Measurements from ENCODE around the gene BAG1. TPM values are rescaled to one million over a fixed set of nuclear protein-coding genes. Genes with fewer than 3 reads are reported as not detected.

BAG1 gene
- total RNA-seq, 1 experiment from 2014 or later, result 51.2 TPM

- Mint-ChIP-seq H3K9me3 (ENCODE audit: unreplicated experiment) (no peaks in the 10 kb centered on the region), H3K4me1 (ENCODE audit: low read depth, unreplicated experiment) (peaks cover 9% of the 10 kb centered on the region), H3K27me3 (ENCODE audit: insufficient read depth, unreplicated experiment) (peaks cover 4% of the 10 kb centered on the region), H3K27ac (ENCODE audit: unreplicated experiment) (no peak overlapping the region), H3K36me3 (ENCODE audit: insufficient read depth, unreplicated experiment) (peaks cover 10% of the 10 kb centered on the region), H3K4me3 (ENCODE audit: unreplicated experiment) (no peak overlapping the region)
- Histone ChIP-seq H3K9me3 (no peaks in the 10 kb centered on the region), H3K36me3 (ENCODE audit: control insufficient read depth, insufficient read depth, low read length) (no peaks in the 10 kb centered on the region), H3K27me3 (replicated peaks; ENCODE audit: control insufficient read depth, insufficient read depth, low read length) (no peaks in the 10 kb centered on the region), H3K4me1 (peaks cover 14% of the 10 kb centered on the region), H3K4me3 (ENCODE audit: low read depth, low read length) (no peak overlapping the region)
- TF ChIP-seq CTCF (IDR thresholded peaks at IDR 0.05; ENCODE audit: insufficient read depth in 1 of 2, low read depth in 1 of 2, low read length in 1 of 2, severe bottlenecking in 1 of 2, unreplicated experiment in 1 of 2), result no peak
- ChIA-PET POLR2A (no interaction called here), CTCF (no interaction called here)
- no TSS peak for BruUV-seq (replicated peaks)
- intact Hi-C loops (cut with micrococcal nuclease; ENCODE audit: unreplicated experiment), result no loop called here
- DNase-seq, result no peak
Observed at GRCh38 chr9:33233626-33234342, 30.7 kb downstream of the BAG1 start.

GRCh38 chr9:33232815-33233214 lies 31.7 kb downstream of the BAG1 start:
- Histone ChIP-seq H3K9me3 (no peaks in the 10 kb centered on the region), H3K36me3 (ENCODE audit: control insufficient read depth, insufficient read depth, low read length) (no peaks in the 10 kb centered on the region), H3K4me3 (ENCODE audit: low read depth, low read length) (no peak overlapping the region), H3K4me1 (peaks cover 14% of the 10 kb centered on the region), H3K27me3 (replicated peaks; ENCODE audit: control insufficient read depth, insufficient read depth, low read length) (no peaks in the 10 kb centered on the region)
- Mint-ChIP-seq H3K36me3 (ENCODE audit: insufficient read depth, unreplicated experiment) (peaks cover 10% of the 10 kb centered on the region), H3K4me3 (ENCODE audit: unreplicated experiment) (no peak overlapping the region), H3K9me3 (ENCODE audit: unreplicated experiment) (no peaks in the 10 kb centered on the region), H3K27me3 (ENCODE audit: insufficient read depth, unreplicated experiment) (peaks cover 4% of the 10 kb centered on the region), H3K27ac (ENCODE audit: unreplicated experiment) (no peak overlapping the region), H3K4me1 (ENCODE audit: low read depth, unreplicated experiment) (peaks cover 9% of the 10 kb centered on the region)
- intact Hi-C loops (cut with micrococcal nuclease; ENCODE audit: unreplicated experiment), result no loop called here
- no peak for TF ChIP-seq CTCF (IDR thresholded peaks at IDR 0.05; ENCODE audit: insufficient read depth in 1 of 2, low read depth in 1 of 2, low read length in 1 of 2, severe bottlenecking in 1 of 2, unreplicated experiment in 1 of 2)
- no TSS peak for BruUV-seq (replicated peaks)
- DNase-seq, result no peak
- ChIA-PET CTCF (no interaction called here), POLR2A (no interaction called here)

GRCh38 chr9:33231623-33231942 lies 32.9 kb downstream of the BAG1 start:
- TF ChIP-seq CTCF (IDR thresholded peaks at IDR 0.05; ENCODE audit: insufficient read depth in 1 of 2, low read depth in 1 of 2, low read length in 1 of 2, severe bottlenecking in 1 of 2, unreplicated experiment in 1 of 2), result no peak
- peak overlapping the region; percentile 65 for H3K27ac Mint-ChIP-seq (ENCODE audit: unreplicated experiment)
- BruUV-seq (replicated peaks), result no TSS peak
- peaks cover 4% of the 10 kb centered on the region for H3K27me3 Mint-ChIP-seq (ENCODE audit: insufficient read depth, unreplicated experiment)
- H3K36me3 Mint-ChIP-seq (ENCODE audit: insufficient read depth, unreplicated experiment), result peaks cover 10% of the 10 kb centered on the region
- Histone ChIP-seq H3K9me3 (no peaks in the 10 kb centered on the region), H3K36me3 (ENCODE audit: control insufficient read depth, insufficient read depth, low read length) (no peaks in the 10 kb centered on the region), H3K4me3 (ENCODE audit: low read depth, low read length) (no peak overlapping the region), H3K27me3 (replicated peaks; ENCODE audit: control insufficient read depth, insufficient read depth, low read length) (no peaks in the 10 kb centered on the region), H3K4me1 (peaks cover 14% of the 10 kb centered on the region)
- H3K9me3 Mint-ChIP-seq (ENCODE audit: unreplicated experiment), result no peaks in the 10 kb centered on the region
- intact Hi-C loops (cut with micrococcal nuclease; ENCODE audit: unreplicated experiment), result no loop called here
- POLR2A ChIA-PET, result no interaction called here
- H3K4me1 Mint-ChIP-seq (ENCODE audit: low read depth, unreplicated experiment), result peaks cover 9% of the 10 kb centered on the region
- no peak for DNase-seq
- H3K4me3 Mint-ChIP-seq (ENCODE audit: unreplicated experiment), result no peak overlapping the region
- CTCF ChIA-PET, result interaction anchor here (0.6 kb wide), 1 partner anchor 84 kb away, joined by 3 read pairs; no protein-coding TSS in a partner anchor

Measured in Caco-2 (cell line).